HepG2 (cell line): ENCODE measurements around the gene GCHFR. TPM values are rescaled to one million over a fixed set of nuclear protein-coding genes. Genes with fewer than 3 reads are reported as not detected.

Source experiments
- GLMP ChIP-seq: sonication (generic); formaldehyde crosslinking; IDR thresholded peaks from 2 replicates; pipeline ENCODE4 v1.9.0; 2021; ENCODE audit warnings: missing genetic modification reagents, mild to moderate bottlenecking, borderline replicate concordance
- KDM6A ChIP-seq: IDR thresholded peaks from 2 replicates; pipeline ENCODE4 v1.6.1; 2016; ENCODE audit warnings: low read depth
- SMC3 ChIP-seq: IDR thresholded peaks from 2 replicates; pipeline ENCODE4 v1.6.1; 2011; ENCODE audit warnings: low read length, improper control_type of control experiment
- SYNCRIP ChIP-seq: fragments of 200-400 bp; formaldehyde crosslinking; IDR thresholded peaks from 2 replicates; pipeline ENCODE4 v1.6.1; 2018; ENCODE audit warnings: mild to moderate bottlenecking, low read depth, low read length; ENCODE audit not compliant: insufficient read depth
- TFAP4 ChIP-seq: sonication (generic); IDR thresholded peaks from 2 replicates; pipeline ENCODE4 v1.6.1; 2016; ENCODE audit warnings: low read depth, borderline replicate concordance
- THRA ChIP-seq: sonication (generic); formaldehyde crosslinking; IDR thresholded peaks from 2 replicates; pipeline ENCODE4 v1.4.0; 2020; ENCODE audit warnings: missing genetic modification reagents, borderline replicate concordance
- TRAFD1 ChIP-seq: sonication (generic); formaldehyde crosslinking; IDR thresholded peaks from 2 replicates; pipeline ENCODE4 v1.5.1; 2020; ENCODE audit warnings: missing genetic modification reagents, mild to moderate bottlenecking, borderline replicate concordance
- ZBTB39 ChIP-seq: sonication (generic); formaldehyde crosslinking; IDR thresholded peaks from 2 replicates; pipeline ENCODE4 v1.5.0; 2020; ENCODE audit warnings: missing genetic modification reagents
- ZNF552 ChIP-seq: sonication (generic); formaldehyde crosslinking; IDR thresholded peaks from 2 replicates; pipeline ENCODE4 v1.9.0; 2022; ENCODE audit warnings: missing genetic modification reagents, mild to moderate bottlenecking, borderline replicate concordance
- ZNF557 ChIP-seq: sonication (generic); formaldehyde crosslinking; IDR thresholded peaks from 2 replicates; pipeline ENCODE4 v1.4.0; 2020; ENCODE audit warnings: missing genetic modification reagents
- ZNF605 ChIP-seq: sonication (generic); formaldehyde crosslinking; IDR thresholded peaks from 2 replicates; pipeline ENCODE4 v1.8.0; 2022; ENCODE audit warnings: mild to moderate bottlenecking, missing genetic modification reagents
- ZNF609 ChIP-seq: sonication (generic); formaldehyde crosslinking; IDR thresholded peaks from 2 replicates; pipeline ENCODE4 v1.4.0; 2020; ENCODE audit warnings: mild to moderate bottlenecking, missing genetic modification reagents, borderline replicate concordance
- ZNF761 ChIP-seq: sonication (generic); formaldehyde crosslinking; conservative IDR thresholded peaks from 2 replicates; pipeline ENCODE4 v1.4.0; 2020; ENCODE audit warnings: mild to moderate bottlenecking, missing genetic modification reagents
- ZNF782 ChIP-seq: sonication (generic); formaldehyde crosslinking; IDR thresholded peaks from 2 replicates; pipeline ENCODE4 v1.4.0; 2020; ENCODE audit warnings: missing genetic modification reagents, mild to moderate bottlenecking, borderline replicate concordance
- ZNF83 ChIP-seq: sonication (generic); formaldehyde crosslinking; IDR thresholded peaks from 2 replicates; pipeline ENCODE4 v1.4.0; 2020; ENCODE audit warnings: missing genetic modification reagents, mild to moderate bottlenecking, borderline replicate concordance
- polyA plus RNA-seq, 8 experiments: library from polyadenylated mRNA; depleted of rRNA in 3 of 8; stranded (reverse) in 7 of 8; unstranded in 1 of 8; fragments of >200 nt; fragmentation: Illumina TruSeq in 4 of 8; extraction: Trizol in 4 of 8; gene quantifications; 2 replicates each; pipeline versions ENCODE4 v1.2.1 to v1.2.3, GENCODE V29; 2011 to 2016; ENCODE audit warnings: low read depth in 4 of 8, missing spikeins in 1 of 8, mixed read lengths in 1 of 8; ENCODE audit not compliant: insufficient read depth in 1 of 8
- total RNA-seq, 5 experiments: library from RNA; depleted of rRNA; stranded (reverse); fragments of >200 nt; fragmentation: Illumina TruSeq; extraction: Trizol; gene quantifications; 2 replicates each; pipeline ENCODE4 v1.2.3, GENCODE V29; 2016; ENCODE audit warnings: low read depth in 1 of 5

Gene GCHFR
- total and polyA plus RNA-seq, 2 of the 13 experiments (the other 11 are each of a cell fraction or from before 2014, with no cell fraction given): 51.5 to 92.4 TPM

GRCh38 chr15:40763801-40764628, at the start of gene GCHFR (continued):
- TF ChIP-seq TRAFD1 (CRISPR knock-in tag): no peak
- peak; percentile 95 for TF ChIP-seq ZNF605 (CRISPR knock-in tag)
- TF ChIP-seq THRA (CRISPR knock-in tag): no peak; the same call in 1 of the 2 replicates
- no peak for TF ChIP-seq SMC3
- TF ChIP-seq ZNF761 (CRISPR knock-in tag): no peak
- no peak for TF ChIP-seq SYNCRIP
- TF ChIP-seq ZNF552 (CRISPR knock-in tag): peak; percentile 96
- TF ChIP-seq GLMP (CRISPR knock-in tag): no peak
- no peak for TF ChIP-seq KDM6A (CRISPR knock-in tag)
- TF ChIP-seq ZNF782 (CRISPR knock-in tag): peak; percentile 62
- no peak for TF ChIP-seq TFAP4
- TF ChIP-seq ZNF609: no peak
- peak; percentile 76; the same call in 1 of the 2 replicates for TF ChIP-seq ZBTB39 (CRISPR knock-in tag)
- TF ChIP-seq ZNF83 (CRISPR knock-in tag): peak; percentile 87; the same call in 1 of the 2 replicates
- no peak for TF ChIP-seq ZNF557 (CRISPR knock-in tag)
